ENCODE data around the gene PBX2. TPM values are rescaled to one million over a fixed set of nuclear protein-coding genes. Genes with fewer than 3 reads are reported as not detected.
A peak's percentile ranks its signal among the peaks of the same experiment; 100 is the strongest.

Gene PBX2
- total RNA-seq, 4 donors from 2014 or later: 42.9 to 70.1 (median 61.0) TPM

DNA sequence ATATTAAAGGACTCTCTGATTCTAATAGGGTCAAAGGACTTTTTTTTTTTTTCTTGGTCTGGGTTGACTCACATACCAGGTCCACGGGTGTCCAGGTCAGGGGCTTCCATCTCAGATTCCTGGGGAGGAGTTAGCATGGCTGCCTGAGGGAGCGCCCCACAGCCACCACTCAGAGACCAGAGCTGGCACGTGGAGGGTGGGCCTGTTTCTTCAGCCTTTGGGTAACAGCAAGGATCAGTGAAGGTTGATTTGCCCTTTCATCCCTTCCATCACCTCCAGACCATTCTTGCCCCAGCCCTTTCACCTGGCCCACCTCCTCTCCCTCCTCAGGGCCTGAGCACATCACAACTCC is 8.3 kb upstream of the PBX2 start:
- Histone ChIP-seq H3K4me1 (peaks cover 2 to 33% (median 14%) of the 10 kb centered on the region in 3 donors), H3K27ac (peak overlapping the region in 1 of 4 donors; percentile 99), H3K27me3 (peaks cover 19% of the 10 kb centered on the region), H3K9me3 (no peaks in the 10 kb centered on the region), H3K4me3 (no peak overlapping the region), H3K36me3 (no peaks in the 10 kb centered on the region)
- ATAC-seq: no peak
- no peak for TF ChIP-seq POLR2AphosphoS5 (IDR thresholded peaks at IDR 0.05)
- no peak for TF ChIP-seq EP300 (IDR thresholded peaks at IDR 0.05)
- TF ChIP-seq POLR2A (IDR thresholded peaks at IDR 0.05): no peak
- TF ChIP-seq, protein P1, sequence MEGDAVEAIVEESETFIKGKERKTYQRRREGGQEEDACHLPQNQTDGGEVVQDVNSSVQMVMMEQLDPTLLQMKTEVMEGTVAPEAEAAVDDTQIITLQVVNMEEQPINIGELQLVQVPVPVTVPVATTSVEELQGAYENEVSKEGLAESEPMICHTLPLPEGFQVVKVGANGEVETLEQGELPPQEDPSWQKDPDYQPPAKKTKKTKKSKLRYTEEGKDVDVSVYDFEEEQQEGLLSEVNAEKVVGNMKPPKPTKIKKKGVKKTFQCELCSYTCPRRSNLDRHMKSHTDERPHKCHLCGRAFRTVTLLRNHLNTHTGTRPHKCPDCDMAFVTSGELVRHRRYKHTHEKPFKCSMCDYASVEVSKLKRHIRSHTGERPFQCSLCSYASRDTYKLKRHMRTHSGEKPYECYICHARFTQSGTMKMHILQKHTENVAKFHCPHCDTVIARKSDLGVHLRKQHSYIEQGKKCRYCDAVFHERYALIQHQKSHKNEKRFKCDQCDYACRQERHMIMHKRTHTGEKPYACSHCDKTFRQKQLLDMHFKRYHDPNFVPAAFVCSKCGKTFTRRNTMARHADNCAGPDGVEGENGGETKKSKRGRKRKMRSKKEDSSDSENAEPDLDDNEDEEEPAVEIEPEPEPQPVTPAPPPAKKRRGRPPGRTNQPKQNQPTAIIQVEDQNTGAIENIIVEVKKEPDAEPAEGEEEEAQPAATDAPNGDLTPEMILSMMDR (IDR thresholded peaks at IDR 0.05): no peak
- 60 to 80% methylated on average over 1 of the region's 3 CpGs for WGBS, 2 donors (ENCODE audit: low coverage in 1 of 2)

DNA sequence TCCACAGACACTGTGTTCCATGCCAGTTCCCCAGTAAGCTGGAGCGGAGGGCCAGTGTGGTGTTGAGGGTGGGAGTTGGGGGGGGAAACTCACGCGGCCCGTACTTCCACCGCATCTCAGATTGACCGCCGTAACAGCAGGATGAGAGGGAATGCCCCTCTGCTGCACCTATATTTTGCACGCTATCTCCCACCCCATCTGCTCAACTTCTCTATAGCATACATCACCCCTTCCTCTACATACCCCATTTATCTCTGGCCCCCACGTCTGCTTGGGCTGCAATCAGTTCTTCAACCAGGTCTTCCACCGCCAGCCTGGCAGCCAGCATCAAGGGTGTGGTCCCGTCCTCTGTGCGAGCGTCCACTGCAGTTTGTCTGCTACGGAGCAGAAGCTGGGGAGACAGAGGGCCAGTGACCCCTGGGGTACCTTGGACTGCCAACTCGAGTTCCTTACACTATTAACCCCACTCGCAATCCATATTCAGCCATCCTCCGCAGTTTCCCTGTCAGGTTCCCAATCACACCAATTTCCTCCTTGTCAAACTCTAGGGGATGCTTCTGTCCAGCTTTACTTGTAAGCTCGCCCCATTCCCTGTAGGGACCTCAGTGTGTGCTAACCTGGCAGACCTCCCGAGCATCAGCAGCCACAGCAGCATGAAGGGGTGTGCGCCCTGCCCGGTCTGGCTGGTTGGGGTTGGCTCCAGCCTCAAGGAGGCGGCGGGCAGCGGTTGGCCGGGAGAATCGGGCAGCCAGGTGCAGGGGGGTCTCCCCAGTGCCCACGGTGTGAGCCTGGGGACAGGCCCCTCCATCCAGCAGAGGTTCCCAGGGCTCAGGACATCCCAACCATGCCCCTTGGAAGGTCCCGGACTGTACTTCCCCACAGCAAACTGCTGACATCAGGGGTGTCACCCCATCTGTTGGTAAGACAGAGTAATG is 6.9 kb upstream of the PBX2 start:
- peaks cover 2 to 45% (median 14%) of the 10 kb centered on the region in 3 donors for H3K4me1 ChIP-seq
- no peak for TF ChIP-seq POLR2A (IDR thresholded peaks at IDR 0.05)
- TF ChIP-seq EP300 (IDR thresholded peaks at IDR 0.05): no peak
- TF ChIP-seq POLR2AphosphoS5 (IDR thresholded peaks at IDR 0.05): no peak
- TF ChIP-seq, protein P1 (IDR thresholded peaks at IDR 0.05): no peak
- no peaks in the 10 kb centered on the region for H3K36me3 ChIP-seq
- 7 to 13% methylated on average over 2 to 16 of the region's 28 CpGs for WGBS, 2 donors (ENCODE audit: low coverage in 1 of 2)
- ATAC-seq: no peak
- peak overlapping the region; percentile 67 to 71 for H3K4me3 ChIP-seq
- H3K9me3 ChIP-seq: no peaks in the 10 kb centered on the region
- H3K27ac ChIP-seq: peak overlapping the region; percentile 95 to 99 (median 98)
- H3K27me3 ChIP-seq: peaks cover 11% of the 10 kb centered on the region

DNA sequence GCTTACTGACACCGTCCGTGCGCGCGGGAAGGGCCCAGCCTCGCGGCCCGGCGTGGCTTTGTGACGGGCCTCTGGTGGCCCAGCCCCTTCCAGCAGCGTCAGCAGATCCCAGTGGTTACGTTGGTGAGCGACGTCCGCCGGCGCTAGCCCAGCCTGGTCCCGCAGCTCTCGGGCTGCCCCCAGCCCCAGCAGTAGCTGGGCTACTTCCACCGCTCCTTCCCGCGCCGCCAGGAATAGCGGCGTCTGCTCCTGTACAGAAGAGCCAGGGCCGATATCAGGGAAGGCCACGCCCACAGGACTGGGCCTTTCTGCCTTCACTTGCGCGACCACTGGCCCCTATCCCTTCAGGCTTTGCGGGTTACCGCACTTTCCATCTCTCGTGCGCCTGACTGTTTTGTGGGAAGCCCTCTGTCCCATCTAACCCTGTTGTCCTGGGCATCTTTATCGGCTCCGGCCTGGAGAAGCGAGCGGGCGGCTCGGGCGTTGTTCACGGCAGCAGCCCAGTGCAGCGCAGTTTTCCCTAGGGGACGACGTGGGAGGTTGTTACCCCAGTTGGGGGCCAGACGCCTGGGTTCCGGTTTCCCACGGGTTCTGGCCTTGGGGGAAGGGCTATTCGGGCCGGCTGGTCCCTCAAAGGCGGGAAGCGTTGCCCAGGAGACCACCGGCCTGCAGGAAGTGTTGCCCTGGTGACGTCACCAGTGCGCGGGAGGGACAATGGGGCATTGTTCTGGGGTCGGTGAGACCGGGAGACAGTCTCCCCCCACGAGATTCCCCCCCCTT is 6.1 kb upstream of the PBX2 start:
- Histone ChIP-seq H3K27me3 (peaks cover 4% of the 10 kb centered on the region), H3K9me3 (no peaks in the 10 kb centered on the region), H3K4me3 (peak overlapping the region; percentile 67 to 71), H3K36me3 (no peaks in the 10 kb centered on the region), H3K4me1 (peaks cover 2 to 53% (median 14%) of the 10 kb centered on the region in 3 donors), H3K27ac (peak overlapping the region; percentile 95 to 99 (median 98))
- TF ChIP-seq, protein P1 (IDR thresholded peaks at IDR 0.05): no peak
- TF ChIP-seq POLR2AphosphoS5 (IDR thresholded peaks at IDR 0.05) (peak; percentile 99), POLR2A (IDR thresholded peaks at IDR 0.05) (peak; percentile 99), EP300 (IDR thresholded peaks at IDR 0.05) (peak; percentile 50)
- peak; percentile 93 for ATAC-seq
- 0% methylated on average over 13 of the region's 58 CpGs; no CpG with 5 or more reads in 1 of the 2 donors for WGBS, 2 donors (ENCODE audit: low coverage in 1 of 2)

DNA sequence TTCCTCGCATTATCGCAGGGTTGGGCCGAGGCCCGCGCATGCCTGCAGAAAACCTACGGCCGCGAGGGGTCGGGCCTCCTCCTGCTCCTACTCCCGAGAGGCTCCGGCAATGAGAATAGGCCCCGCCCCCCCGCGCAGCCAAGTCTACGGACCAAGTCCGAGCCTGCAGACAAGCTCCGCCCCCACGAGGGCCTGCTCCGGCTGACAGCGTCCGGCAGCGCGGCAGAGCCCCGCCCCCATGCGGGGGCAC is 5.6 kb upstream of the PBX2 start:
- Histone ChIP-seq H3K9me3 (no peaks in the 10 kb centered on the region), H3K4me1 (peaks cover 2 to 59% (median 14%) of the 10 kb centered on the region in 3 donors), H3K27ac (peak overlapping the region in 3 of 4 donors; percentile 95 to 99 (median 99)), H3K27me3 (no peaks in the 10 kb centered on the region), H3K4me3 (peak overlapping the region in 1 of 2 donors; percentile 67), H3K36me3 (no peaks in the 10 kb centered on the region)
- no CpG with 5 or more reads among the region's 25 CpGs for WGBS, 2 donors (ENCODE audit: low coverage in 1 of 2)
- no peak for TF ChIP-seq EP300 (IDR thresholded peaks at IDR 0.05)
- TF ChIP-seq, protein P1 (IDR thresholded peaks at IDR 0.05): peak in 3 of 4 experiments; percentile 51 to 74 (median 63)
- ATAC-seq: peak; percentile 90
